ENCODE measurements around the gene DSCAML1.
A peak's percentile ranks its signal among the peaks of the same experiment; 100 is the strongest.

Gene DSCAML1

DNA sequence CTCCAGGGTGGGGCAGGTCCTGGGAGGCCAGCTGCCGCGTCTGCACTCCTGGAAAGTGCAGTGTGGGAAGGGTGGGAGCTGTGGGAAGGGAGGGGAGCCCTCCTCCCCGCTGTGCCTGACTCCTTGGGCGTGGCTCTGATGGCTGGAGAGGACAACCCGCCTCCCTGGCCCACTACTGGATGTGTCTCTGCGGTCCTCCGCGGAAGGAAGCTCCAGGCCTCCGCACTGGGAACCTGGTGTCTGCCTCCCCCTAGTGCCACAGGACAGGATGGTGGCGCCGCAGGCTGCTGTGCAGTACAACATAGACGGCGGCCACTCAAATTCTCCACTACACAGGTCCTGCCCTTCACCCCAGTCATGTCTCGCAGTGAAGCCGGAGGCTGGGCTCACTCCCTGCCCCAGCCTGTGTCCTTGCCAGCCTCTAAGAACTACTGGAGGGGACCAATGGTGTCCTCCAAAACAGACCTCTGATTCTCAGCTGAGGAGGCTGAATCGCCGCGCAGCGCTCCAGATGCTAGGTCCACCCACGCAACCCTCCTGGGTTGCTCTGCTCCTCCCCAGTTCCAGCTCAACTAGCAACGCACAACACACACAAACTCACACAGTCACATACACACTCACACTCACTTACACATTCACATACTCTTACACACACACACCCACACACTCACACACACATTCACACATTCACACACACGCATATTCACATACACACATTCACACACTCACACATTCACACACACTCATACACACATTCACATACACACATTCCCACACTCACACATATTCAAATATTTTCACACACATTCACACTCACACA lies 12.4 kb upstream of the DSCAML1 start:
- DNase-seq (ENCODE audit: insufficient read length, low spot score) (no peak), FAIRE-seq (peak; percentile 97)
- no peak for TF ChIP-seq PAX5 (IDR thresholded peaks at IDR 0.05; ENCODE audit: insufficient read depth, low read length, severe bottlenecking)
- peak; percentile 20; the same call in 1 of the 2 replicates for TF ChIP-seq POU2F2 (IDR thresholded peaks at IDR 0.05; ENCODE audit: low read depth, low read length)
- TF ChIP-seq POLR2A (IDR thresholded peaks at IDR 0.05; ENCODE audit: low read depth, low read length) = no peak

DNA sequence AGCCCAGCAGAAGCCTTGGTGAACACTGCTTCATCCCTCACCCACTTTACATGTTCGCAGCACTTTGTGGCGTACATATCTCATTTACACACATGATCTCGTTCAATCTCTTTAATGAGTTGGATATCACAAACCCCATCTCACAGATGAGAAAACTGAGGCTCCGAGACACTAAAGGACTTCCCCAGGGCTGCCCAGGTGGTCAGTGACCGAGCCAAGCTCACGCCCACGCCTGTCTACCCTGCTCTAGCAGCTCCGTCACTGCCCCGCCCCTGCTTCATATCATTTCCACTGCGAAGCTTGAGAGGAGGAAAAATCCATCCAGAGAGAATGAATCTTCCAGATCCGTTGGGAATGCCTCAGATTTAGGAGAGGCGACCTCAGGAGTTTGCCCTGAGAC lies 11.8 kb upstream of the DSCAML1 start:
- peak; percentile 66 for FAIRE-seq
- TF ChIP-seq PAX5 (IDR thresholded peaks at IDR 0.05; ENCODE audit: insufficient read depth, low read length, severe bottlenecking) (no peak), SPI1 (IDR thresholded peaks at IDR 0.05; ENCODE audit: low read depth, low read length) (no peak), POU2F2 (IDR thresholded peaks at IDR 0.05; ENCODE audit: low read depth, low read length) (no peak), POLR2A (IDR thresholded peaks at IDR 0.05; ENCODE audit: low read depth, low read length) (no peak), TAF1 (IDR thresholded peaks at IDR 0.05; ENCODE audit: low read depth, low read length) (no peak), POLR2AphosphoS5 (IDR thresholded peaks at IDR 0.05; ENCODE audit: low read depth, low read length) (no peak)

DNA sequence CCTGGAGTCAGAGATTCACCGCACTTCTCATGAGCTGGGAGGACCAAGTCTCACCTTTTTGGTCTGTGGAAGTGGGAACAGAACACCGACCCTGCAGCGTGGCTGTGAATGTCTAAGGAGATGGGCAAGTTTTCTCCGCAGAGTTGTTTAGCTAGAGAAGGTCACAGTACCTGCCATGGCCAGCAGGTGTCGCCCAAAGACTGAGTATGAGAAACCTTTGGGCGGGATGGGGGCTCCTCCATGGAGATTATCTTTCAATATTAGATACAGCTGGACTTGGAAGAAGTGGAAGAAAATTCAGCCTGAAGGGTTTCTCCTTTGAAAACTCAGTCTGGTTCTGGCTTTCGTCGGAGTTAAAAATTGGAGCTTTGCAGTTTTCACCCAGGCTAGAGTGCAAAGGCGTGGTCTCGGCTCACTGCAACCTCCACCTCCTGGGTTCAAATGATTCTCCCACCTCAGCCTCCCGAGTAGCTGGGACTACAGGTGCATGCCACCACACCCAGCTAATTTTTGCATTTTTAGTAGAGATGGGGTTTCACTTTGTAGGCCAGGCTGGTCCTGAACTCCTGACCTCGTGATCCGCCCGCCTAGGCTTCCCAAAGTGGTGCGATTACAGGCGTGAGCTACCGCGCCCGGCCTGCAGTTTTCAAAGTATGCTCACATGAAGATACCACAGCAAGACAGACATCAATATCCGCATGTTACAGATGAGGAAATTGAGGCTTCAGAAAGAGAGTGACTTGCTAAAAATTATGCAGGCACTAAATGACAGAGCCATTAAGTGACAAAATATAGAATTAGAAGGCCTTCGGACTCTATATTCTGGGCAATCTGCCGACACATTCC lies 10.7 kb upstream of the DSCAML1 start:
- FAIRE-seq (peak; percentile 89), DNase-seq (ENCODE audit: insufficient read length, low spot score) (no peak)
- TF ChIP-seq TAF1 (IDR thresholded peaks at IDR 0.05; ENCODE audit: low read depth, low read length) = no peak
- no peak for TF ChIP-seq POLR2A (IDR thresholded peaks at IDR 0.05; ENCODE audit: low read depth, low read length)
- no peak for TF ChIP-seq SPI1 (IDR thresholded peaks at IDR 0.05; ENCODE audit: low read depth, low read length)
- TF ChIP-seq PAX5 (IDR thresholded peaks at IDR 0.05; ENCODE audit: insufficient read depth, low read length, severe bottlenecking) = no peak
- TF ChIP-seq POLR2AphosphoS5 (IDR thresholded peaks at IDR 0.05; ENCODE audit: low read depth, low read length) = no peak
- no peak for TF ChIP-seq POU2F2 (IDR thresholded peaks at IDR 0.05; ENCODE audit: low read depth, low read length)

More for the DNA sequence above, 11.8 kb upstream of the DSCAML1 start:
- no peak for DNase-seq (ENCODE audit: insufficient read length, low spot score)

DNA sequence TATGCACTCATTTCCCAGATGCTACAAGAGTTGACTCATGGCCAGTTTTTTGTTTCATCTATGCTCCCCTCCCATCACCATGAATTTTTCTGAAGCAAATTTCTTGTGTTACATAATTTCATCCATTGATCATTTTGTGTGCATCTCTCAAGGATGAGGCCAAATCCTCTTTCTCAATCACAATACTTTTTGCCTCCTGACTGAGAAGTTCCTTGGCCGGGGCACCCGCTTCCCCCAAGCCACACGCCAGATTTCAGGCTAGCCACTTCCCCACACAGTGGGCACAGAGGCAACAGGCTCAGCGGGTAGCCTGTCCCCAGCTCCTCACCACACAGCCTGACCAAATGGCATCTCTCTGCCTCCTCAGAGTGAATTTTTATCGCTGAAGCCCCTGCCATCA lies 9.8 kb upstream of the DSCAML1 start:
- FAIRE-seq = no peak
- TF ChIP-seq SPI1 (IDR thresholded peaks at IDR 0.05; ENCODE audit: low read depth, low read length) (no peak), POLR2A (IDR thresholded peaks at IDR 0.05; ENCODE audit: low read depth, low read length) (no peak), POU2F2 (IDR thresholded peaks at IDR 0.05; ENCODE audit: low read depth, low read length) (no peak), TAF1 (IDR thresholded peaks at IDR 0.05; ENCODE audit: low read depth, low read length) (no peak), PAX5 (IDR thresholded peaks at IDR 0.05; ENCODE audit: insufficient read depth, low read length, severe bottlenecking) (no peak), POLR2AphosphoS5 (IDR thresholded peaks at IDR 0.05; ENCODE audit: low read depth, low read length) (no peak)
- no peak for DNase-seq (ENCODE audit: insufficient read length, low spot score)

DNA sequence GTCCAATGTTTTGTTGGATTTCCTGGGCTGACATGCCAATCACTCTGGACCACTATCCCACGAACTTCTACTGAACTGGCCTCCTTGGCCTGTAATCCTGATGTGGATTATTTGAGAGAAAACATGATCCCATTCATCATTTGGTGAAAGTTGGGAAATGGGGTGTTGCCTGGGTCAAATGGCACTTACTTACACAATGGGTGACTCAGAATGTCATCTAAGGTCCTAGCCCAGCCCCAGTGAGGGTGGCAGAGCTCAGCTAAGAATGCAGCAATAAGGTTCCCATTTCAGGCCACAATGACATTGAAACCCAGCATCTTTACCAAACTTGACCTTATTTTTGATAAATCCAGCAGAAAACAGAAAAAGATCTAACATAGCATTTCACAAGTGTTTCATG lies 8.0 kb upstream of the DSCAML1 start:
- no peak for TF ChIP-seq POLR2AphosphoS5 (IDR thresholded peaks at IDR 0.05; ENCODE audit: low read depth, low read length)
- TF ChIP-seq POLR2A (IDR thresholded peaks at IDR 0.05; ENCODE audit: low read depth, low read length) = no peak
- FAIRE-seq (no peak), DNase-seq (ENCODE audit: insufficient read length, low spot score) (no peak)

DNA sequence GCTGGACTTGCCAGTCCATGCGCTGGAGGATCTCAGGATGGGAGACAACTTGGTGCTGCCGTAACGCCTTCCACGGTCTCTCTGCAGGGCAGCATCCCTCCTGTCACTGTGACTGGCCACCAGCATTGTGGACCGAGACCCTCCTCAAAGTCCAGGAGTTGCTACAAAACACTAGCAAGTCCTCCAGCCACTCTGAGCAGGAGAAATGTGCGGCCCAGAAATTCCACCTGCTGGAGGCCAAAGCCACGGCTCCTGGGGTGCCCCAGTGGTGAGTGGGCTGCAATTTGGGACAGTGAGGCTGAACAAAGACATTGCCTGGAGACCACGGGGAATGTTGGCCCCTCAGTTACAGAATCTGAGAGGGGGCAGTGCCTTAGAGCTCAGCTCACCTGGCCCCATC lies 6.9 kb upstream of the DSCAML1 start:
- FAIRE-seq (no peak), DNase-seq (ENCODE audit: insufficient read length, low spot score) (no peak)
- TF ChIP-seq SPI1 (IDR thresholded peaks at IDR 0.05; ENCODE audit: low read depth, low read length) = no peak
- no peak for TF ChIP-seq POLR2A (IDR thresholded peaks at IDR 0.05; ENCODE audit: low read depth, low read length)
- TF ChIP-seq POLR2AphosphoS5 (IDR thresholded peaks at IDR 0.05; ENCODE audit: low read depth, low read length) = no peak

DNA sequence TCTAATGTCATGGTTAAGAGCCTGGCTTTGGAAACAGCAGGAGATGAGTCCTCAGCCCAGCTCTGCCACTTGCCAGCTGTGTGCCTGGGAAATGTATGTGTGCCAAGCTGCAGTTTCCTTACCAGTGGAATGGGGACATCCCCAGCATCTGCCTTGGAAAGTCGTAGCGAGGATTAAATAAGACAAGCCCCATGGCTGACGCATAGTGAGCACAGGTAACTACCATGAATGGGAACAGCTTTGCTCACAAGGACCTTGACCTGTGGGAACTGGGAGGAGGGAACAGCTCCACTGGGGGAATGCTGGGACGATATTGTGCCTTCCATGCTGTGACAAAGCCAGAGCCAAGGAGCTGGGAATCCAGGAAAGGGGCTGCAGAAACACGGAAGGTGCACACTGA lies 2.6 kb upstream of the DSCAML1 start:
- TF ChIP-seq POLR2AphosphoS5 (IDR thresholded peaks at IDR 0.05; ENCODE audit: low read depth, low read length) (no peak), POU2F2 (IDR thresholded peaks at IDR 0.05; ENCODE audit: low read depth, low read length) (no peak), PAX5 (IDR thresholded peaks at IDR 0.05; ENCODE audit: insufficient read depth, low read length, severe bottlenecking) (no peak), TAF1 (IDR thresholded peaks at IDR 0.05; ENCODE audit: low read depth, low read length) (no peak), SPI1 (IDR thresholded peaks at IDR 0.05; ENCODE audit: low read depth, low read length) (no peak), POLR2A (IDR thresholded peaks at IDR 0.05; ENCODE audit: low read depth, low read length) (no peak)
- DNase-seq (ENCODE audit: insufficient read length, low spot score) (no peak), FAIRE-seq (no peak)

DNA sequence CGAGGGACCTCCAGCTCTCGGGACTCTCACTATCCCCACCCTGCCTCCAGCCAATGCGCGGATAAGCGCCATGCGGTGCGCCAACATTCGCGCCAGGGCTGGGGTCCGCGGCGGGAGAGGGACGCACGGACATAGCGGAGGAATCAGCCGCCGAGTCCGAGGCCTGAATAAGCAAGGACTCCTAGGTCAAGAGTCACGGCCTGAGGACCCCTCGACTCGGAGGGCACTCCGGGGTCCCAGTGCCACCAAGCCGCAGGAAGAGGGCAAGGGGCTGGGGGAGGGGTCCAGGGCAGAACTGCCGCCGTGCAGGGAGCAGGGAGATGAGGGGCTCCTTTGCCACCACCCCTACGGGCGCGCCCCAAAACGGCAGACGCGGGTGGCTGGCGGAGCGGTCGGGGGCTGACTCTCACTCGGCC lies 552 bp downstream of the DSCAML1 start:
- no peak for FAIRE-seq
- DNase-seq (ENCODE audit: insufficient read length, low spot score) = no peak
- TF ChIP-seq POLR2AphosphoS5 (IDR thresholded peaks at IDR 0.05; ENCODE audit: low read depth, low read length) = no peak
- TF ChIP-seq POU2F2 (IDR thresholded peaks at IDR 0.05; ENCODE audit: low read depth, low read length) = no peak
- no peak for TF ChIP-seq SPI1 (IDR thresholded peaks at IDR 0.05; ENCODE audit: low read depth, low read length)
- TF ChIP-seq PAX5 (IDR thresholded peaks at IDR 0.05; ENCODE audit: insufficient read depth, low read length, severe bottlenecking) = no peak
- TF ChIP-seq TAF1 (IDR thresholded peaks at IDR 0.05; ENCODE audit: low read depth, low read length) = no peak
- TF ChIP-seq POLR2A (IDR thresholded peaks at IDR 0.05; ENCODE audit: low read depth, low read length) = no peak

DNA sequence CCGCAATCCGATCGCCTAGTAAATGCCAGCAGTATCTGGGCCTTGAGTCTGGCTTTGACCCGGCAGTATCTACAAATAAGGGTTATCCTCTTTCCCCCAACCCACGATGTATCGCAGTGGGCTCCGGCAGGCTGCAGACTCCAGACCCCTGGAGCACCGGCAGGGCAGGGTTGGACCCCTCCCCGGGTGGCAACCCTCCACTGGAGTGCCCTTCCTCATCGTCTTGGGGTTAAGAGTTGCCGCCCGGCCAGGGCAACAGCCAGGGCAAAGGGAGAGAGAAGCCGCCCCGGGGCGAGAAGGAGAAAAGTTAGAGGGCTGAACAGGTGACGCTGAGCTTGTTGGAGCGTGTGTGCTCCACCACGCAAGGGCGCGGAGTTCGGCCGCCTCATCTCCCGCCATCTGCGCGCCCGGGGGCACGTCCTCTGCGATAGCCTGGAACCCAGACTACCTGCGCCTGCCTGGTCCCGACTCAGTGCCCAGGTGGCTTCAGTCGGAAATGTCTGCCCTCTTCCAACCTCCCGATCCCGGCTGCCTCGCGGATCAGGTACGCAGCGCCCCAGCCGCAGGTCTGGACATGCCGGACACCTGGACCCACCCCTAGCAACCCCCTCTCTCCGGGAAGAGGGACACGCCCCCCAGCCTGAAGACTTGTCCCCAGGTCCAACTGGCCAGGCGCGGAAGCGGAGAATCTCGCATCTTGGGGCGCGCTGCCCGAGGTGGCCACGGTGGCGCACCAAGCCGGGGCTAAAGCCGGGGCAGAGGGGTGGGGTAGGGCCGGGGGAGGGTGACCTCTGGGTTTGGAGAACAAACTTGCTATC lies 1.2 kb downstream of the DSCAML1 start:
- no peak for TF ChIP-seq POLR2AphosphoS5 (IDR thresholded peaks at IDR 0.05; ENCODE audit: low read depth, low read length)
- TF ChIP-seq TAF1 (IDR thresholded peaks at IDR 0.05; ENCODE audit: low read depth, low read length) = no peak
- TF ChIP-seq PAX5 (IDR thresholded peaks at IDR 0.05; ENCODE audit: insufficient read depth, low read length, severe bottlenecking) = no peak
- no peak for TF ChIP-seq SPI1 (IDR thresholded peaks at IDR 0.05; ENCODE audit: low read depth, low read length)
- TF ChIP-seq POLR2A (IDR thresholded peaks at IDR 0.05; ENCODE audit: low read depth, low read length) = no peak
- TF ChIP-seq POU2F2 (IDR thresholded peaks at IDR 0.05; ENCODE audit: low read depth, low read length) = no peak
- DNase-seq (ENCODE audit: insufficient read length, low spot score) (no peak), FAIRE-seq (no peak)

Measured in GM12891 (cell line).